ENCODE data around the gene RMI2. TPM values are rescaled to one million over a fixed set of nuclear protein-coding genes. Genes with fewer than 3 reads are reported as not detected.

The RMI2 gene
- 2.7 to 6.8 TPM (median 5.4 TPM) in 3 replicates for polyA plus RNA-seq
- 6.4 TPM for polyA plus RNA-seq (2011; ENCODE audit: low read depth)
- polyA plus RNA-seq (2011; cell fraction: cytosol; rRNA removed) = 3.8 and 7.7 TPM in 2 replicates
- 3.1 and 3.7 TPM in 2 replicates for polyA plus RNA-seq (2011; cell fraction: nucleus; rRNA removed)
- 4.5 and 9.0 TPM in 2 replicates for polyA plus RNA-seq (2012; ENCODE audit: low replicate concordance)
- polyA minus RNA-seq = 2.5 to 4.4 TPM (median 4.3 TPM) in 3 replicates
- 1.7 TPM for polyA minus RNA-seq (2011; cell fraction: cytosol; rRNA and poly(A)+ RNA removed)
- 0.63 and 2.6 TPM in 2 replicates for polyA minus RNA-seq (2011; cell fraction: nucleus; rRNA and poly(A)+ RNA removed)

DNA sequence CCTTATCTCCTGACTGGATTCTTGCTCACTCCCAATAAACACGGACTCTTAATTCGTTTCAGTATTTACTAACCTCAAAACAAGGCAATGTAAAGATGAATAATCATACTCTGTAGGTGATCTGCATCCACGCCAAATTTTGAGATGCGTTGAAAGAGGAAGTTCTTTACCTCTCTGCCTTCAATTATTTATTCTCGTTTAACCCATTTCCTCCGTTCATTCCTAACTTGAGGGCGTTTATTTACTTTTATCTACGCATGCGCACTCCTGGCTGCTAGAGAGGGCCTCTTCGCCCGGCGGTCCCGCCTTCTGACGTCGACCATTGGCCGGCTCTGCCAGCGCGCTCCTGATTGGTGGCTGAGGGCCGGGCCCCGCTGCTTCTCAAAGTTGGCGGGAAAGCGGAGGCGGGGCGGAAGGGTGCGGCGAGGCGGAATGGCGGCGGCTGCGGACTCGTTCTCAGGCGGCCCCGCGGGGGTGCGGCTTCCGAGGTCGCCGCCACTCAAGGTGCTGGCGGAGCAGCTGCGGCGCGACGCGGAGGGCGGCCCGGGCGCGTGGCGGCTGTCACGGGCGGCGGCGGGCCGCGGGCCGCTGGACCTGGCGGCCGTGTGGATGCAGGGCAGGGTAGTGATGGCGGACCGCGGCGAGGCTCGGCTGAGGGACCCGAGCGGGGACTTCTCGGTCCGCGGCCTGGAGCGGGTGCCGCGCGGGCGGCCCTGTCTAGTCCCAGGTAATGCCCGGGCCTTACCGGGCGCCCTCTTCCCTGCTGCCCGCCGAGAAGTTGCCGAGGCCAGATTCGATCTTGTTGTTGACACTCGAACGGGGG, at the start of gene RMI2:
RMI2 (plus strand) TSS at position 420 of the 823 bp plus-strand sequence; CDS start at position 433, 13 bp downstream.
- no peaks in the 10 kb centered on the region for H3K79me2 ChIP-seq (ENCODE audit: control insufficient read depth, insufficient read depth, low read length)
- H4K20me1 ChIP-seq (ENCODE audit: control insufficient read depth, extremely low read depth, insufficient read depth, low read length) = no peaks in the 10 kb centered on the region
- peak within 1 kb of the TSS; percentile 72 for H3K27ac ChIP-seq (ENCODE audit: control insufficient read depth, insufficient read depth, low read length)
- no peaks in the 10 kb centered on the region for H3K9me1 ChIP-seq (ENCODE audit: control insufficient read depth, extremely low read depth, insufficient read depth, low read length)
- peaks cover 33% of the 10 kb centered on the region for H3K4me1 ChIP-seq (ENCODE audit: control insufficient read depth, extremely low read depth, insufficient read depth, low read length)
- H3K36me3 ChIP-seq (ENCODE audit: control insufficient read depth in 2 of 2, extremely low read depth in 1 of 2, insufficient read depth in 2 of 2, low read length in 2 of 2) = no peaks in the 10 kb centered on the region
- H3K4me3 ChIP-seq (ENCODE audit: control insufficient read depth in 2 of 3, extremely low read depth in 1 of 3, insufficient read depth in 2 of 3, low read depth in 1 of 3, low read length in 3 of 3) = peak within 1 kb of the TSS; percentile 56 to 94 (median 80)
- TF ChIP-seq EZH2 (IDR thresholded peaks at IDR 0.05; ENCODE audit: low read length) = no peak
- TF ChIP-seq, protein P1, sequence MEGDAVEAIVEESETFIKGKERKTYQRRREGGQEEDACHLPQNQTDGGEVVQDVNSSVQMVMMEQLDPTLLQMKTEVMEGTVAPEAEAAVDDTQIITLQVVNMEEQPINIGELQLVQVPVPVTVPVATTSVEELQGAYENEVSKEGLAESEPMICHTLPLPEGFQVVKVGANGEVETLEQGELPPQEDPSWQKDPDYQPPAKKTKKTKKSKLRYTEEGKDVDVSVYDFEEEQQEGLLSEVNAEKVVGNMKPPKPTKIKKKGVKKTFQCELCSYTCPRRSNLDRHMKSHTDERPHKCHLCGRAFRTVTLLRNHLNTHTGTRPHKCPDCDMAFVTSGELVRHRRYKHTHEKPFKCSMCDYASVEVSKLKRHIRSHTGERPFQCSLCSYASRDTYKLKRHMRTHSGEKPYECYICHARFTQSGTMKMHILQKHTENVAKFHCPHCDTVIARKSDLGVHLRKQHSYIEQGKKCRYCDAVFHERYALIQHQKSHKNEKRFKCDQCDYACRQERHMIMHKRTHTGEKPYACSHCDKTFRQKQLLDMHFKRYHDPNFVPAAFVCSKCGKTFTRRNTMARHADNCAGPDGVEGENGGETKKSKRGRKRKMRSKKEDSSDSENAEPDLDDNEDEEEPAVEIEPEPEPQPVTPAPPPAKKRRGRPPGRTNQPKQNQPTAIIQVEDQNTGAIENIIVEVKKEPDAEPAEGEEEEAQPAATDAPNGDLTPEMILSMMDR (optimal IDR thresholded peaks at IDR 0.05 in 1 of 3, IDR thresholded peaks at IDR 0.05 in 1 of 3, conservative IDR thresholded peaks at IDR 0.05 in 1 of 3; ENCODE audit: extremely low read depth in 1 of 3, insufficient read depth in 2 of 3, low read length in 3 of 3) = no peak
- DNase-seq (ENCODE audit: low read depth, low spot score) (peak; percentile 76), FAIRE-seq (no peak)
- peak within 1 kb of the TSS; percentile 99 for H3K4me2 ChIP-seq (ENCODE audit: control insufficient read depth, extremely low read depth, insufficient read depth, low read depth, low read length)
- dilution Hi-C loops (cut with MboI; ENCODE audit: extremely low pct_ligation_motif_present, low sequenced_read_pairs) = no loop called here
- H3K9me3 ChIP-seq (ENCODE audit: control insufficient read depth, low read depth, low read length) = no peaks in the 10 kb centered on the region
- peak within 1 kb of the TSS; percentile 78 for H3K9ac ChIP-seq (ENCODE audit: control insufficient read depth, extremely low read depth, insufficient read depth, low read length)
- H2AFZ ChIP-seq (ENCODE audit: control insufficient read depth, low read length) = peak within 1 kb of the TSS; percentile 99
- H3K27me3 ChIP-seq (ENCODE audit: control insufficient read depth, extremely low read depth, insufficient read depth, low read length) = no peaks in the 10 kb centered on the region

DNA sequence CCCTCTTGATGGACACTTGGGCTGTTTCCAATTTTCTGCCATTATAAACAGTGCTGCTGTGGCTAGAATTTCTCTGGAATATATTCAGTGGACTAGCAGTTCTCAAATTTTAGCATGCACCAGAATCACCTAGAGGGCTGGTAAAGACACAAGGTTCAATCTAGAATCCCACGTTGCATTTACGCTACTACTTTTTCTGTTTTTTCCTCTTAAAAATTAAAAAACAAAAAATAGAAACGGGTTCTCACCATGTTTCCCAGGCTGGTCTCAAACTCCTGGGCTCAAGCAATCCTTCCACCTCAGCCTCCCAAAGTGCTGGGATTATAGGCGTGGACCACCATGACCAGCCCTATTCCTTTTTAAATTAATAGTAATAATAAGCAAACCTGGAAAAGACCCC, 49.6 kb upstream of the RMI2 start:
- H3K9me1 ChIP-seq (ENCODE audit: control insufficient read depth, extremely low read depth, insufficient read depth, low read length) = no peaks in the 10 kb centered on the region
- no peak for FAIRE-seq
- H3K4me1 ChIP-seq (ENCODE audit: control insufficient read depth, extremely low read depth, insufficient read depth, low read length) = peaks cover 11% of the 10 kb centered on the region

More for the DNA sequence above, 49.6 kb upstream of the RMI2 start:
- no peaks in the 10 kb centered on the region for H3K9me3 ChIP-seq (ENCODE audit: control insufficient read depth, low read depth, low read length)
- H4K20me1 ChIP-seq (ENCODE audit: control insufficient read depth, extremely low read depth, insufficient read depth, low read length) = no peaks in the 10 kb centered on the region
- H3K4me2 ChIP-seq (ENCODE audit: control insufficient read depth, extremely low read depth, insufficient read depth, low read depth, low read length) = no peak overlapping the region
- no peak for DNase-seq (ENCODE audit: low read depth, low spot score)
- H3K4me3 ChIP-seq (ENCODE audit: control insufficient read depth in 2 of 3, extremely low read depth in 1 of 3, insufficient read depth in 2 of 3, low read depth in 1 of 3, low read length in 3 of 3) = no peak overlapping the region
- H3K36me3 ChIP-seq (ENCODE audit: control insufficient read depth in 2 of 2, extremely low read depth in 1 of 2, insufficient read depth in 2 of 2, low read length in 2 of 2) = no peaks in the 10 kb centered on the region
- no peak overlapping the region for H3K9ac ChIP-seq (ENCODE audit: control insufficient read depth, extremely low read depth, insufficient read depth, low read length)
- no peaks in the 10 kb centered on the region for H3K79me2 ChIP-seq (ENCODE audit: control insufficient read depth, insufficient read depth, low read length)
- no peak overlapping the region for H2AFZ ChIP-seq (ENCODE audit: control insufficient read depth, low read length)
- TF ChIP-seq, protein P1 (optimal IDR thresholded peaks at IDR 0.05 in 1 of 3, IDR thresholded peaks at IDR 0.05 in 1 of 3, conservative IDR thresholded peaks at IDR 0.05 in 1 of 3; ENCODE audit: extremely low read depth in 1 of 3, insufficient read depth in 2 of 3, low read length in 3 of 3) = no peak
- no peak for TF ChIP-seq EZH2 (IDR thresholded peaks at IDR 0.05; ENCODE audit: low read length)
- no peak overlapping the region for H3K27ac ChIP-seq (ENCODE audit: control insufficient read depth, insufficient read depth, low read length)
- dilution Hi-C loops (cut with MboI; ENCODE audit: extremely low pct_ligation_motif_present, low sequenced_read_pairs) = no loop called here
- H3K27me3 ChIP-seq (ENCODE audit: control insufficient read depth, extremely low read depth, insufficient read depth, low read length) = peaks cover 1% of the 10 kb centered on the region
